CD14-positive monocyte (primary cell): ENCODE results near the gene STK4. TPM values are rescaled to one million over a fixed set of nuclear protein-coding genes. Genes with fewer than 3 reads are reported as not detected.

Experiments used
- DNase-seq, 3 donors: peaks; one replicate each; pipeline ENCODE4 v3.0.0-alpha.2; 2011 to 2022
- H2AFZ ChIP-seq: 2 replicates; pipeline ENCODE4 v1.6.0; 2012; ENCODE audit warnings: mild to moderate bottlenecking, low read depth, low read length, inconsistent platforms; ENCODE audit not compliant: insufficient read depth, poor library complexity, severe bottlenecking
- H3K27ac ChIP-seq, 2 donors: 1 replicate in 1 of 2; 2 replicates in 1 of 2; pipeline ENCODE4 v1.5.1; 2012 to 2013; ENCODE audit warnings: low read length in 2 of 2, control low read depth in 1 of 2, inconsistent platforms in 1 of 2, low read depth in 1 of 2, mild to moderate bottlenecking in 1 of 2
- H3K27me3 ChIP-seq, 2 donors: one replicate each; pipeline versions ENCODE4 v1.6.0 to v1.6.1; 2011 to 2013; ENCODE audit warnings: low read length in 2 of 2; ENCODE audit not compliant: control insufficient read depth in 2 of 2, insufficient read depth in 2 of 2
- H3K36me3 ChIP-seq, 2 donors: replicated peaks in 1 of 2; 1 replicate in 1 of 2; 2 replicates in 1 of 2; pipeline versions ENCODE4 v1.5.1 to v1.6.1; 2012 to 2013; ENCODE audit warnings: low read length in 2 of 2, control low read depth in 1 of 2, inconsistent platforms in 1 of 2, mild to moderate bottlenecking in 1 of 2; ENCODE audit not compliant: insufficient read depth in 2 of 2, control insufficient read depth in 1 of 2
- H3K4me1 ChIP-seq, 2 donors: 1 replicate in 1 of 2; 2 replicates in 1 of 2; pipeline versions ENCODE4 v1.5.1 to v1.6.1; 2012 to 2013; ENCODE audit warnings: low read length in 2 of 2, control low read depth in 1 of 2, inconsistent platforms in 1 of 2, mild to moderate bottlenecking in 1 of 2, moderate library complexity in 1 of 2; ENCODE audit not compliant: insufficient read depth in 2 of 2, control insufficient read depth in 1 of 2
- H3K4me2 ChIP-seq: replicated peaks from 2 replicates; pipeline ENCODE3; 2012; ENCODE audit warnings: low read length, moderate library complexity, mild to moderate bottlenecking; ENCODE audit not compliant: poor library complexity, severe bottlenecking; ENCODE audit errors: extremely low read depth
- H3K4me3 ChIP-seq, 3 experiments: fragments of 200-600 bp in 1 of 3; sonication (generic) in 1 of 3; replicated peaks in 1 of 3; 1 replicate in 2 of 3; 2 replicates in 1 of 3; pipeline ENCODE4 v1.5.1; 2011 to 2013; ENCODE audit warnings: low read length in 3 of 3, mild to moderate bottlenecking in 3 of 3, control low read depth in 2 of 3, low read depth in 2 of 3, inconsistent platforms in 1 of 3, moderate library complexity in 1 of 3
- H3K79me2 ChIP-seq: 2 replicates; pipeline ENCODE4 v1.6.0; 2012; ENCODE audit warnings: mild to moderate bottlenecking, control low read depth, inconsistent platforms, low read length, moderate library complexity; ENCODE audit not compliant: insufficient read depth
- H3K9ac ChIP-seq: 2 replicates; pipeline ENCODE4 v1.6.0; 2017; ENCODE audit warnings: low read length, mild to moderate bottlenecking; ENCODE audit not compliant: insufficient read depth, poor library complexity, severe bottlenecking
- H3K9me3 ChIP-seq, 2 donors: replicated peaks in 1 of 2; 1 replicate in 1 of 2; 2 replicates in 1 of 2; pipeline versions ENCODE4 v1.5.1 to v1.6.1; 2012 to 2013; ENCODE audit warnings: low read length in 2 of 2, control low read depth in 1 of 2; ENCODE audit not compliant: control insufficient read depth in 1 of 2, insufficient read depth in 1 of 2
- H4K20me1 ChIP-seq: 2 replicates; pipeline ENCODE4 v1.6.0; 2012; ENCODE audit warnings: mild to moderate bottlenecking, low read length, control low read depth, moderate library complexity; ENCODE audit not compliant: insufficient read depth
- H3K27ac Mint-ChIP-seq, 7 donors: one replicate each; pipeline ENCODE4 v1.8.0; 2020; ENCODE audit warnings: mild to moderate bottlenecking in 7 of 7, mixed read lengths in 7 of 7, moderate library complexity in 6 of 7, inconsistent platforms in 2 of 7
- H3K27me3 Mint-ChIP-seq, 3 donors: one replicate each; pipeline ENCODE4 v1.8.0; 2021 to 2022; ENCODE audit warnings: low read depth in 3 of 3, mild to moderate bottlenecking in 3 of 3, mixed read lengths in 3 of 3, moderate library complexity in 3 of 3, inconsistent platforms in 1 of 3
- H3K36me3 Mint-ChIP-seq, 2 donors: one replicate each; pipeline ENCODE4 v1.8.0; 2020; ENCODE audit warnings: mixed read lengths in 2 of 2, inconsistent platforms in 1 of 2, mild to moderate bottlenecking in 1 of 2
- H3K4me1 Mint-ChIP-seq: one replicate; pipeline ENCODE4 v1.8.0; 2020; ENCODE audit warnings: mild to moderate bottlenecking, mixed read lengths
- H3K4me3 Mint-ChIP-seq, 2 donors: one replicate each; pipeline ENCODE4 v1.8.0; 2020; ENCODE audit warnings: mild to moderate bottlenecking in 2 of 2, mixed read lengths in 2 of 2, moderate library complexity in 1 of 2
- H3K9me3 Mint-ChIP-seq, 7 donors: one replicate each; pipeline ENCODE4 v1.8.0; 2020 to 2022; ENCODE audit warnings: mixed read lengths in 7 of 7, mild to moderate bottlenecking in 6 of 7, moderate library complexity in 6 of 7, inconsistent platforms in 2 of 7
- CTCF ChIP-seq: fragments of 200-600 bp; IDR thresholded peaks from one replicate; pipeline ENCODE4 v1.8.0; 2022; ENCODE audit warnings: antibody characterized with exemption, mild to moderate bottlenecking
- WGBS: methylation state at CpG from one replicate; pipeline ENCODE4 v1.1.5; 2013; ENCODE audit warnings: missing lambda C conversion rate; ENCODE audit not compliant: insufficient coverage; 5-methylcytosine and 5-hydroxymethylcytosine counted together
- intact Hi-C, 2 donors: fragments of 100-400 bp; cut with micrococcal nuclease; formaldehyde crosslinking; loops; one replicate each; pipeline versions ENCODE4 v1.15.0 to v1.15.1; 2023
- polyA plus RNA-seq, 3 donors: library from polyadenylated mRNA; depleted of rRNA in 1 of 3; unstranded in 2 of 3; stranded (reverse) in 1 of 3; fragments of 300-500 nt in 2 of 3; fragments of >200 nt in 1 of 3; fragmentation: Illumina TruSeq in 2 of 3; gene quantifications; 1 replicate in 2 of 3; 2 replicates in 1 of 3; pipeline ENCODE4 v1.2.3, GENCODE V29; 2012 to 2021

The STK4 gene
- polyA plus RNA-seq, 3 donors: 53.0 to 123 (median 69.9) TPM

- peaks cover 26 to 43% of the 10 kb centered on the region in 2 donors for H3K4me1 ChIP-seq
- peaks cover 39 to 48% of the 10 kb centered on the region in 2 donors for H3K36me3 Mint-ChIP-seq
These were observed 70.7 kb downstream of the STK4 start for GRCh38 chr20:45037050-45037449.

GRCh38 chr20:45037635-45038034 lies 71.3 kb downstream of the STK4 start:
- H2AFZ ChIP-seq: no peak overlapping the region
- WGBS: no CpG with 5 or more reads among the region's 2 CpGs
- no peak overlapping the region for H3K9ac ChIP-seq
- intact Hi-C loops: no loop called here
- no peak overlapping the region for H3K4me2 ChIP-seq
- H3K27me3 Mint-ChIP-seq: no peaks in the 10 kb centered on the region
- H3K9me3 Mint-ChIP-seq: peaks cover 0 to 5% (median 3%) of the 10 kb centered on the region in 7 donors
- peaks cover 40% of the 10 kb centered on the region for H3K4me1 Mint-ChIP-seq
- H4K20me1 ChIP-seq: peaks cover 89% of the 10 kb centered on the region
- no peaks in the 10 kb centered on the region for H3K27me3 ChIP-seq
- H3K79me2 ChIP-seq: peaks cover 81% of the 10 kb centered on the region
- H3K9me3 ChIP-seq: no peaks in the 10 kb centered on the region
- H3K27ac Mint-ChIP-seq: peak overlapping the region in 2 of 7 donors; percentile 53 to 80
- no peak for TF ChIP-seq CTCF
- no peak for DNase-seq
- peaks cover 26 to 45% of the 10 kb centered on the region in 2 donors for H3K4me1 ChIP-seq
- H3K4me3 ChIP-seq: no peak overlapping the region
- H3K27ac ChIP-seq: peak overlapping the region in 1 of 2 donors; percentile 44
- peaks cover 30 to 66% of the 10 kb centered on the region in 2 donors for H3K36me3 ChIP-seq
- H3K36me3 Mint-ChIP-seq: peaks cover 41 to 49% of the 10 kb centered on the region in 2 donors
- H3K4me3 Mint-ChIP-seq: no peak overlapping the region

More at GRCh38 chr20:45037050-45037449, 70.7 kb downstream of the STK4 start:
- TF ChIP-seq CTCF: no peak
- peaks cover 27 to 66% of the 10 kb centered on the region in 2 donors for H3K36me3 ChIP-seq
- Mint-ChIP-seq H3K4me3 (no peak overlapping the region), H3K4me1 (peaks cover 38% of the 10 kb centered on the region), H3K27me3 (no peaks in the 10 kb centered on the region), H3K9me3 (peaks cover 0 to 5% (median 3%) of the 10 kb centered on the region in 7 donors), H3K27ac (peak overlapping the region in 4 of 7 donors; percentile 2 to 67 (median 32))
- no peaks in the 10 kb centered on the region for H3K9me3 ChIP-seq
- no peaks in the 10 kb centered on the region for H3K27me3 ChIP-seq
- H3K27ac ChIP-seq: peak overlapping the region in 1 of 2 donors; percentile 44
- no peak overlapping the region for H2AFZ ChIP-seq
- H3K9ac ChIP-seq: no peak overlapping the region
- peaks cover 81% of the 10 kb centered on the region for H3K79me2 ChIP-seq
- no CpG with 5 or more reads among the region's 1 CpG for WGBS
- H3K4me2 ChIP-seq: no peak overlapping the region
- no peak overlapping the region for H3K4me3 ChIP-seq
- intact Hi-C loops: no loop called here
- no peak for DNase-seq
- peaks cover 89% of the 10 kb centered on the region for H4K20me1 ChIP-seq
